DOHH2 (cell line): ENCODE measurements around the gene LPIN1.

Source experiments
- H3F3A ChIP-seq: fragments of 200-600 bp; sonication (generic), shearing (Covaris generic); 2 replicates; pipeline ENCODE4 v1.6.0; 2016; ENCODE audit warnings: antibody characterized with exemption, mild to moderate bottlenecking; ENCODE audit not compliant: control insufficient read depth, insufficient read depth
- H3K27ac ChIP-seq: fragments of 200-600 bp; sonication (generic); 2 replicates; pipeline ENCODE4 v1.5.1; 2014; ENCODE audit warnings: low read depth, mild to moderate bottlenecking, low read length, moderate library complexity
- H3K27me3 ChIP-seq: fragments of 200-600 bp; sonication (generic); 2 replicates; pipeline ENCODE4 v1.6.1; 2014; ENCODE audit warnings: mild to moderate bottlenecking, low read length, mixed read lengths; ENCODE audit not compliant: control insufficient read depth
- H3K36me3 ChIP-seq: fragments of 200-600 bp; sonication (generic); 2 replicates; pipeline ENCODE4 v1.6.1; 2014; ENCODE audit warnings: mild to moderate bottlenecking, low read length, moderate library complexity, mixed read lengths; ENCODE audit not compliant: control insufficient read depth
- H3K4me1 ChIP-seq: fragments of 200-600 bp; sonication (generic); 2 replicates; pipeline ENCODE4 v1.6.1; 2014; ENCODE audit warnings: mild to moderate bottlenecking, low read length, mixed read lengths; ENCODE audit not compliant: control insufficient read depth
- H3K4me2 ChIP-seq: fragments of 200-600 bp; sonication (generic); 2 replicates; pipeline ENCODE4 v1.6.0; 2014; ENCODE audit warnings: mild to moderate bottlenecking, low read length, moderate library complexity
- H3K4me3 ChIP-seq: fragments of 200-600 bp; sonication (generic); 2 replicates; pipeline ENCODE4 v1.5.1; 2014; ENCODE audit warnings: mild to moderate bottlenecking, low read length, mixed read lengths
- H3K79me2 ChIP-seq: fragments of 200-600 bp; sonication (generic); 2 replicates; pipeline ENCODE4 v1.6.1; 2014; ENCODE audit warnings: mild to moderate bottlenecking, low read length, mixed read lengths; ENCODE audit not compliant: control insufficient read depth
- H3K9me2 ChIP-seq: fragments of 200-600 bp; sonication (generic); replicated peaks from 2 replicates; pipeline ENCODE4 v1.6.1; 2014; ENCODE audit warnings: mild to moderate bottlenecking, low read length, mixed read lengths; ENCODE audit not compliant: control insufficient read depth
- H3K9me3 ChIP-seq: fragments of 200-600 bp; sonication (generic); 2 replicates; pipeline ENCODE4 v1.6.1; 2014; ENCODE audit warnings: antibody characterized with exemption, low read length, mixed read lengths; ENCODE audit not compliant: control insufficient read depth, insufficient read depth
- H4K20me1 ChIP-seq: fragments of 200-600 bp; sonication (generic); 2 replicates; pipeline ENCODE4 v1.6.0; 2014; ENCODE audit warnings: low read depth, mild to moderate bottlenecking, antibody characterized with exemption, low read length, moderate library complexity; ENCODE audit not compliant: control insufficient read depth, insufficient read depth
- EZH2phosphoT487 ChIP-seq: fragments of 200-600 bp; sonication (generic); IDR thresholded peaks from 2 replicates; pipeline ENCODE4 v1.6.1; 2017; ENCODE audit warnings: borderline replicate concordance, mild to moderate bottlenecking, antibody characterized with exemption, low read length, moderate library complexity, mixed read lengths
- TF ChIP-seq, protein P1 (sequence below): fragments of 200-600 bp; sonication (generic); IDR thresholded peaks from one replicate; pipeline ENCODE4 v1.5.1; 2014; ENCODE audit warnings: antibody characterized with exemption, mild to moderate bottlenecking, low read depth, low read length; ENCODE audit not compliant: poor library complexity, severe bottlenecking

LPIN1 gene

DNA sequence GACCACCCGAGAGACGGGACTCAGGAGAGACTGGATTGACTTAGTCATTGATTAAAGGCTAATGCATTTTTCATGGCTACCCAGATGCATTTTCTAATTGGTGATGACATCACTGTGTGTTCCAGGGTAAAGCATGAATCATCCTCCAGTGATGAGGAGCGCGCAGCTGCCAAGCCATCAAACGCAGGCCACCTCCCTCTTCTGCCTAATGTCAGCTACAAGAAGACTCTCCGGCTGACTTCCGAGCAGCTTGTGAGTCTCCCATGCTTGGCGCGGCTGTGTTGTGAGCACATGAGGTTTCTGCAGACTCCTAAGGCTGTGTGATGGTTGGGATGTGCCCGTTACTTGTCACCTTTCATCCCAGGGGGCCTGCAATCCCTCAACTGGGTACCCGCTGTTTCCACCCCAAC lies 56.4 kb downstream of the LPIN1 start:
- no peaks in the 10 kb centered on the region for H3K27me3 ChIP-seq
- H3K4me1 ChIP-seq = no peaks in the 10 kb centered on the region
- no peaks in the 10 kb centered on the region for H3K9me2 ChIP-seq
- TF ChIP-seq, protein P1, sequence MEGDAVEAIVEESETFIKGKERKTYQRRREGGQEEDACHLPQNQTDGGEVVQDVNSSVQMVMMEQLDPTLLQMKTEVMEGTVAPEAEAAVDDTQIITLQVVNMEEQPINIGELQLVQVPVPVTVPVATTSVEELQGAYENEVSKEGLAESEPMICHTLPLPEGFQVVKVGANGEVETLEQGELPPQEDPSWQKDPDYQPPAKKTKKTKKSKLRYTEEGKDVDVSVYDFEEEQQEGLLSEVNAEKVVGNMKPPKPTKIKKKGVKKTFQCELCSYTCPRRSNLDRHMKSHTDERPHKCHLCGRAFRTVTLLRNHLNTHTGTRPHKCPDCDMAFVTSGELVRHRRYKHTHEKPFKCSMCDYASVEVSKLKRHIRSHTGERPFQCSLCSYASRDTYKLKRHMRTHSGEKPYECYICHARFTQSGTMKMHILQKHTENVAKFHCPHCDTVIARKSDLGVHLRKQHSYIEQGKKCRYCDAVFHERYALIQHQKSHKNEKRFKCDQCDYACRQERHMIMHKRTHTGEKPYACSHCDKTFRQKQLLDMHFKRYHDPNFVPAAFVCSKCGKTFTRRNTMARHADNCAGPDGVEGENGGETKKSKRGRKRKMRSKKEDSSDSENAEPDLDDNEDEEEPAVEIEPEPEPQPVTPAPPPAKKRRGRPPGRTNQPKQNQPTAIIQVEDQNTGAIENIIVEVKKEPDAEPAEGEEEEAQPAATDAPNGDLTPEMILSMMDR = no peak
- TF ChIP-seq EZH2phosphoT487 = no peak
- no peaks in the 10 kb centered on the region for H3K79me2 ChIP-seq
- H3K36me3 ChIP-seq = peaks cover 26% of the 10 kb centered on the region
- no peak overlapping the region for H3K4me2 ChIP-seq
- H3F3A ChIP-seq = no peaks in the 10 kb centered on the region
- H3K9me3 ChIP-seq = no peaks in the 10 kb centered on the region
- H4K20me1 ChIP-seq = no peaks in the 10 kb centered on the region
- no peak overlapping the region for H3K4me3 ChIP-seq
- no peak overlapping the region for H3K27ac ChIP-seq

DNA sequence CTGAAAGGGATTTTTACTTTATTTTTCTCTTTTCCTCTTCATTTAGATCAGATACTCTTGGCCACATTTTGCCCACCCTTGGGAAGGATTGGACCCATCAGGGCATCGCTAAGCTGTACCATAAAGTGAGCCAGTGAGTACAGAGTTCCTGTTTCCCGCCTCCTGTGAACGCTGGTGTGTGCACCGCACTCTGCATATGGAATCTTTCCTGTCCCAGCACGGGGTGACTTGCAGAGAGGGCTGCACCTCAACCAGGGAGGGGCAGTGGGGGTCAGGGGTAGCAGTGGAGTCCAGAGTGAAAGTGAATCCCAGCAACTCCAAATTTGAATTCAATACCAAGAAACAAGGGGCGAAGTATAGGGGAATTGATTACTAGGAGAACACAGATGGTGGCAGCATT lies 58.6 kb downstream of the LPIN1 start:
- H3K9me3 ChIP-seq = no peaks in the 10 kb centered on the region
- no peaks in the 10 kb centered on the region for H3F3A ChIP-seq
- no peaks in the 10 kb centered on the region for H3K27me3 ChIP-seq
- no peaks in the 10 kb centered on the region for H3K9me2 ChIP-seq
- no peaks in the 10 kb centered on the region for H3K79me2 ChIP-seq
- H3K4me2 ChIP-seq = no peak overlapping the region
- H3K36me3 ChIP-seq = peaks cover 26% of the 10 kb centered on the region
- H3K4me3 ChIP-seq = no peak overlapping the region
- no peak overlapping the region for H3K27ac ChIP-seq
- TF ChIP-seq EZH2phosphoT487 = no peak
- TF ChIP-seq, protein P1 = no peak
- H3K4me1 ChIP-seq = no peaks in the 10 kb centered on the region
- no peaks in the 10 kb centered on the region for H4K20me1 ChIP-seq

DNA sequence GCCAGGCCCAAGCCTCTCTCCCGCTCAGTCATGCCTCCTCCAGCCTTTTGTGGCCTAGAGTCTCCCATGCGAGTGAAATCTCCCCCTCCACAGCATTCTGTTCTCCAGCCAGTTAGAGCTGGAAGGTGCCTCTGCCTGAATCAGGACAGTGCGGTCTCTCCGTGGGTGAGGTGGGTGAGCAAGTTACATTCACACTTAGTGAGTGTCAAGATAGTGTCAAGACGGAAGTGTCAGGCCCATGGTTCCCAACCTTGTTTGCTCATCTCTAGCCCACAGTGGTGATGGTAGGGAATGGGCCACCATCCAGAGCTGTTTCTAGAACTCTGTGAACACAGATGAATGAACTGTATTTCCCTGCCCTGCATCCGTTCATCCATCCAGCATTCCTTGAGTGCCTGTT lies 59.5 kb downstream of the LPIN1 start:
- TF ChIP-seq EZH2phosphoT487 = no peak
- TF ChIP-seq, protein P1 = no peak
- H3K4me3 ChIP-seq = no peak overlapping the region
- H3K4me2 ChIP-seq = no peak overlapping the region
- no peak overlapping the region for H3K27ac ChIP-seq
- no peaks in the 10 kb centered on the region for H3K9me2 ChIP-seq
- no peaks in the 10 kb centered on the region for H3K79me2 ChIP-seq
- H3K9me3 ChIP-seq = no peaks in the 10 kb centered on the region
- H3F3A ChIP-seq = no peaks in the 10 kb centered on the region
- no peaks in the 10 kb centered on the region for H4K20me1 ChIP-seq
- no peaks in the 10 kb centered on the region for H3K27me3 ChIP-seq
- H3K4me1 ChIP-seq = no peaks in the 10 kb centered on the region
- H3K36me3 ChIP-seq = peaks cover 26% of the 10 kb centered on the region
